Stimulated activated naive CD8-positive, alpha-beta T cell treated with anti-CD3 and anti-CD28 coated beads, Interleukin-15, Interleukin-2, amounts not matched to agents 100 ng/mL and 50 ng/mL, for 24 hours (primary cell): ENCODE data around the gene HOXD10.

Source experiments
- H3K27ac Mint-ChIP-seq: one replicate; pipeline ENCODE4 v1.8.0; 2021; ENCODE audit warnings: mild to moderate bottlenecking, mixed read lengths
- H3K27me3 Mint-ChIP-seq: one replicate; pipeline ENCODE4 v1.8.0; 2021; ENCODE audit warnings: mixed read lengths
- H3K36me3 Mint-ChIP-seq: one replicate; pipeline ENCODE4 v1.8.0; 2021; ENCODE audit warnings: low read depth, mixed read lengths
- H3K4me1 Mint-ChIP-seq: one replicate; pipeline ENCODE4 v1.8.0; 2021; ENCODE audit warnings: low read depth, mixed read lengths
- H3K4me3 Mint-ChIP-seq: one replicate; pipeline ENCODE4 v1.8.0; 2021; ENCODE audit warnings: mild to moderate bottlenecking, mixed read lengths
- H3K9me3 Mint-ChIP-seq: one replicate; pipeline ENCODE4 v1.8.0; 2021; ENCODE audit warnings: mixed read lengths

Gene HOXD10

DNA sequence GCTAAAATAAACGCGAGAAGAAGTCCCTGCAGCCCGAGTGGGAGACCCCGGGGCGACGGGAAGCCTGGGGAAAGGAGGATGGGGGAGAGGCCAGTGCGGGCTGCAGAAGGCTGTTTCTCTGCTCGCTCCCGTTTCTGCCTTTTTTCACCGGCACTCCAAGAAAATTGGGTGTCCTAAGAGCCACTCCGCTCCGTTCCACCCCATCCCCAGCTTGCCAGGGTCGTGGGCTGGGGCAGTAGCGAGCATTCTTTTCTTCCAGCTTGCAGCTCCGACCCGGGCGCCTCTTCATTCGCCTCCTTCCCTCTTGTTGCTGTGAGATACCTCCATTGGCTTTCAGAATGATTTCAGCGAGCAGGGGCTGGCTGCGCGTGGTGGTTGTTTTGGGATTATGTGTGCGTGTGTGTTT, 41.6 kb downstream of the HOXD10 start:
- Mint-ChIP-seq H3K4me1 (peaks cover 11% of the 10 kb centered on the region), H3K4me3 (peak overlapping the region; percentile 23), H3K27ac (no peak overlapping the region), H3K36me3 (no peaks in the 10 kb centered on the region), H3K9me3 (no peaks in the 10 kb centered on the region), H3K27me3 (peaks cover 85% of the 10 kb centered on the region)

GRCh38 chr2:176158855-176159662, 42.5 kb downstream of the HOXD10 start:
- Mint-ChIP-seq H3K9me3 (peaks cover 5% of the 10 kb centered on the region), H3K36me3 (peaks cover 4% of the 10 kb centered on the region), H3K27ac (peak overlapping the region; percentile 36), H3K27me3 (peaks cover 88% of the 10 kb centered on the region), H3K4me1 (peaks cover 15% of the 10 kb centered on the region), H3K4me3 (no peak overlapping the region)

DNA sequence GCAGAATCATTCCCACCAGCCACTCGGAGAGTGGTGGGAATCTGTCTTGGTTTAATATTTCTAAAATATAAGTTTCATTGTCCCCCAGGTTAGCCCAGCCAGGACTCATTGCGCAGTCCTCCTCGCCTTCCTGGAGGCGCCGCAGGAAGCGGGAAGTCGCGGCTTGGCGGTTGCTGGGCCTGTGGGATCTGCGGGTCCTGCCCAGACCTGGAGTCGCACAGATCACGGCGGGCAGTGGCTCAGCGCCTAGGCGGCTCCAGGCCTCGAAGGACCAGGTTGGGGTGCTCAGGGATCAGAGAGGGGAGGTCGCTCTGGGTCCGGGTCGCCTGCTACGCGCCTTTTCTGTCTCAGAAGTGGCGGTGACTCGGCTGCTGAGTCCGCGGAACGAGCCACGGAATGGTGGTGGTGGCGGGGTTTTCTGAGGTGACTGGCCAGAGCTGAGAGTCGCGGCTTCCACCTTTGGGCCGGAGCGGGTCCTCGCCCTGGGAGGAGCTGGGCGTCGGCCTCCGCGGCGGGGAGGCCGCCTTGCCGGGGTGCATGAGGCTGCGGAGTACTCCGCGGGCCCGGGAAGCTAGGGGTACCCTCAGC, 43.2 kb downstream of the HOXD10 start:
- peaks cover 88% of the 10 kb centered on the region for H3K27me3 Mint-ChIP-seq
- H3K4me3 Mint-ChIP-seq = no peak overlapping the region
- H3K36me3 Mint-ChIP-seq = peaks cover 8% of the 10 kb centered on the region
- H3K4me1 Mint-ChIP-seq = peaks cover 18% of the 10 kb centered on the region
- peaks cover 8% of the 10 kb centered on the region for H3K9me3 Mint-ChIP-seq
- H3K27ac Mint-ChIP-seq = no peak overlapping the region

GRCh38 chr2:176160251-176160985, 43.8 kb downstream of the HOXD10 start:
- H3K27me3 Mint-ChIP-seq = peaks cover 88% of the 10 kb centered on the region
- peaks cover 18% of the 10 kb centered on the region for H3K4me1 Mint-ChIP-seq
- H3K27ac Mint-ChIP-seq = no peak overlapping the region
- H3K4me3 Mint-ChIP-seq = no peak overlapping the region
- peaks cover 8% of the 10 kb centered on the region for H3K9me3 Mint-ChIP-seq
- H3K36me3 Mint-ChIP-seq = peaks cover 8% of the 10 kb centered on the region

GRCh38 chr2:176160986-176161824, 44.6 kb downstream of the HOXD10 start:
- Mint-ChIP-seq H3K27ac (no peak overlapping the region), H3K36me3 (peaks cover 8% of the 10 kb centered on the region), H3K4me1 (peaks cover 18% of the 10 kb centered on the region), H3K4me3 (no peak overlapping the region), H3K9me3 (peaks cover 8% of the 10 kb centered on the region), H3K27me3 (peaks cover 88% of the 10 kb centered on the region)

DNA sequence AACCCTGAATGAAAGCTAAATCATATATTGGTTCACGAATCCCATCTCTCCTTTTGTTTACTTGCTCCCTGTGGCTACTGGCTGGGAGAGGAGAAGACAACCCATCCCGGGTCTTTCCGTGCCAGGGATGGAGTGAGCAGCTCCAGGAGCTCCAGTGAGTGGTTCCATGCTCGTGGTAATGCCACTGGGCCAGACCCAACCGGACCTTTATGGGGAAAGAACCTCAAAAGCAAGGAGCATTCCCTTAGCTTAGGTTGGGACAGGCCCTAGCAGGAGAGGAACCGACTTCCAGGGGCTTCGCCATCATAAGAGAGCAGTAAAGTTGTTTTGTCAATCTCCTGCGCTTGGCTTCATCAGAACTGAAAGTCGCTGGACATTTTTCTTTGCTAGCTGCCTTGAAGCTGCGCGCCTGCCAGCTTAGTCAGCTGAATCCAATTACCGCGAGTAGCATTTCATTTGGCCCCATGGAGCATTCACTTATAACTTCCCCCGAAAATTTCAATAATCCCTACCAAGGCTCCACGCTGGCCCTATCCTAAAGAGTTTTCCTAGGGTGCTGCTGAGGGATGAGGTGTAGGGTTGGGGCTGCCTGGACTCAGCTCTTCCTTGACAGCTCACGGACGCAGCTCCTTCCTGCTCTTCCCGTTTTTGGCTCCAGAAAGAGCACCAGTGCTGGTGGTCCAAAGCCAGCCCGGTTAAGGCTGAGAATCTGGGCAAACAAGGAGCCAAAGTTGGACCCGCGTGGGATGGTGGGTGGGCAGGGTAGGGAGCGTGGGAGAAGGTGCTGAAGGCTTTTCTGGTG, 45.4 kb downstream of the HOXD10 start:
- H3K9me3 Mint-ChIP-seq = peaks cover 8% of the 10 kb centered on the region
- H3K27me3 Mint-ChIP-seq = peaks cover 88% of the 10 kb centered on the region
- peaks cover 18% of the 10 kb centered on the region for H3K4me1 Mint-ChIP-seq
- H3K27ac Mint-ChIP-seq = no peak overlapping the region
- no peak overlapping the region for H3K4me3 Mint-ChIP-seq
- H3K36me3 Mint-ChIP-seq = peaks cover 8% of the 10 kb centered on the region

DNA sequence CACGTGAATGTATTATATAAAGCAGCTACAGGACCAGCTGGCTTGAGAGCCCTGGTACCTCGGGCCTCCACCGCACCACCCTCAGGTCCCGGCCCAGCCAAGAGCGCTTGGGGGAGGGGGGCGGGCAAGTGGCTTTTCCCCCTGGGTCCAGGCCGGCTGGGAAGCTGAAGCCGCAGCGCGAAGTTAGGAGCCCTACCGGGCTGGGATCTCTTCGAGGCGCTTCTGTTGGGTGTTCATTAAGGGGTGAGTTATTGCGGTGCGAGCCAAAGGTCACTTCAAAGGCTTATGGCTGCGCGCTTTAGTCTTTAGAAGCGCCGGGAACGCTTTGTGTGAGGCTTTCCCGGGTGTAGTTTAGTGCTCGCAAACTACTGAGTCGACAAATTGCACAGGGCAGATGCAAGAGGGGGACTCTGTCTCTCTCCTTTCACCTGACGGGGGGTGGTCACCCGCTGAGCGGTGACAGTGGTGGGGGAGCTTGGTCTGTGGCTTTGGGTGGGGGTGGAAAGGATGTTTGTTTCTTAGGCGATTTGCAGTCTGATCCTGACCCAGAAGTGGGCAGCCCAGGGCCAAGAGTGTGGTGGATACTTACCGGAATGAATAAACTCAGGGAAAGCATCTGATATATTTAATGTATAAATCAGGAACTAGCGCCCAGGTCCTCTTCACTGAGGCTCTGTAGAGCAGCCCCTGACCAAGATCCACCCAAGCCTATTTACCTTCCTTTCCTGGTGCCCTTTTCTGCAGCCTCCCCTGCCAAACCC, 46.5 kb downstream of the HOXD10 start:
- Mint-ChIP-seq H3K4me1 (peaks cover 11% of the 10 kb centered on the region), H3K27me3 (peaks cover 89% of the 10 kb centered on the region), H3K27ac (no peak overlapping the region), H3K4me3 (no peak overlapping the region), H3K9me3 (peaks cover 8% of the 10 kb centered on the region), H3K36me3 (peaks cover 8% of the 10 kb centered on the region)

DNA sequence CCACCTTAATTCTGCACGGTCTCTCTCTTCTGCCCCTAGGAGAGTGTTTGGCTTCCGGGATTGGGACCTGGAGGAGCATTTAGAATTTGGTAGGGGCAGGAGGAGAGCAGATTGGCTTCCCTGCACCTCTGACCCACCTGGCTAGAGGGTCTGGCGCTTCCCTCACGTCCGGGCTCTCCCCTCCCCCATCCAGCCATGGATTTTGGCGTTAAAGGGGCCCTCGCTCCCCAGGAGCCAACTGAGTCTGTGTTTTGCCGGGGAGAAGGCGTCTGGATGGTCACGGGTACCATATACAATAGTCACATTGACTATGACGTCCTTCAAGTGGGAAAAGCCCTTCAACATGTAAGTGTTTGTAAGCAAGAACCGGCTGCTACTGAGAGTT, 47.1 kb downstream of the HOXD10 start:
- H3K27ac Mint-ChIP-seq = no peak overlapping the region
- peaks cover 8% of the 10 kb centered on the region for H3K36me3 Mint-ChIP-seq
- peaks cover 84% of the 10 kb centered on the region for H3K27me3 Mint-ChIP-seq
- peaks cover 8% of the 10 kb centered on the region for H3K9me3 Mint-ChIP-seq
- H3K4me3 Mint-ChIP-seq = no peak overlapping the region
- H3K4me1 Mint-ChIP-seq = peaks cover 6% of the 10 kb centered on the region

DNA sequence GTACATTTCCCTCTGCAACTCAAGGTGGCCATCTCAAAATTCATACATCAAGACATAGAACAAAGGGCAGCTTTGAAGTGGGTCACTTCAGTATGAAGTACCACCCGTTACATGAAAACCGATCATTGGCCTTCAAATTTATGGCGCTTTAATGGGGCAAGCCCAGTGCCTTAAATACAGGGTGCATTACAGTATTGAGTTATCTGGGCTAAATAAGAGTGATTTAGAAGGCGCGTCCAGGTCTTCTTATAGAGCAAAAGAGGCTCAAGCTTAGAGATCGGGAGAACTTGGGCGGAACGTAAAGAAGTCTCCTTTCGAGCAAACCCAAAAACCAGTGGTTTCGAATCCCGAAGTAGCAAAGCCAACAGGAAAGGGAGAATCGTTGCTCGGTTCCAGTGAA, 47.6 kb downstream of the HOXD10 start:
- Mint-ChIP-seq H3K27ac (no peak overlapping the region), H3K27me3 (peaks cover 80% of the 10 kb centered on the region), H3K4me1 (peaks cover 6% of the 10 kb centered on the region), H3K36me3 (peaks cover 8% of the 10 kb centered on the region), H3K9me3 (peaks cover 8% of the 10 kb centered on the region), H3K4me3 (no peak overlapping the region)

DNA sequence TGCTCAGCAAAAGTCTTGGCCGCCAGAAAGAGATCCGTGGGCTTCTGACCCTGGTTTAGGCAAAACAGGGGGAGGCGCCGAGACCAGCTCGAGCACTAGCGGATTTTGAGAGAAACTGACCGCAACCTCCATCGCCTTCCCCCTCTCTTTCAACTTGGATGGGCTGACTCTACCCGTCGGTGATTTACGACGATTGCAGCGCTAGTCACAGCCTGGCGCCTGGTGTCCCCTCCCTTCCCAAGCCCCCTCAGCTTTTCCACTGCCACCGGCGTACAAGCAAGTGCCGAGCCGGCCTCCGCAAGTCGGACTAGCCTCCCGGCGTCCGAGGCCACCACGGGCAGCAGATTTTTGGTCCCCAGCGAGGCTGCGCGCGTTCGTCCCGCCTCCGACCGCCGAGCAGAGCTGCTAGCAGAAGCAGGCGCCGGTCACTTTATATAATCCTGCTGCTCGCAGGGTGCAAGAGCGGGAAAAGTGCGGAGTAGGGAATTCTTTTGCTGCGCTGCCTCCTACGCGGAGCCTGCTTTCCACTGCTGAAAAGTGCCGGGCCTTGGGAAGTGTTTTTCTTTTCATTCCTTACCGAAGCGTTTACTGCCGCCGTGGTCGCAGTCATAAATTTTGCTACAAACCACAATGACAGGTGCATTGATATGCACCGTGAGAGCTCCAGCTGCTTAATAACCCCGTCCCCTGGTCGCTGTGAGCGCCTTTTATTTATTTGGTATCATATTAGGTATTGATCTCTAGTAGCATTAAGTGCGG, 48.2 kb downstream of the HOXD10 start:
- no peak overlapping the region for H3K4me3 Mint-ChIP-seq
- peaks cover 80% of the 10 kb centered on the region for H3K27me3 Mint-ChIP-seq
- H3K27ac Mint-ChIP-seq = no peak overlapping the region
- H3K4me1 Mint-ChIP-seq = peaks cover 6% of the 10 kb centered on the region
- peaks cover 8% of the 10 kb centered on the region for H3K36me3 Mint-ChIP-seq
- H3K9me3 Mint-ChIP-seq = peaks cover 8% of the 10 kb centered on the region

GRCh38 chr2:176165370-176166050, 48.9 kb downstream of the HOXD10 start:
- peaks cover 6% of the 10 kb centered on the region for H3K4me1 Mint-ChIP-seq
- H3K27me3 Mint-ChIP-seq = peaks cover 84% of the 10 kb centered on the region
- H3K9me3 Mint-ChIP-seq = peaks cover 8% of the 10 kb centered on the region
- H3K27ac Mint-ChIP-seq = no peak overlapping the region
- no peak overlapping the region for H3K4me3 Mint-ChIP-seq
- H3K36me3 Mint-ChIP-seq = peaks cover 8% of the 10 kb centered on the region

- H3K27ac Mint-ChIP-seq = no peak overlapping the region
- peaks cover 84% of the 10 kb centered on the region for H3K27me3 Mint-ChIP-seq
- H3K36me3 Mint-ChIP-seq = peaks cover 8% of the 10 kb centered on the region
- H3K9me3 Mint-ChIP-seq = peaks cover 8% of the 10 kb centered on the region
- H3K4me1 Mint-ChIP-seq = peaks cover 6% of the 10 kb centered on the region
- no peak overlapping the region for H3K4me3 Mint-ChIP-seq
Measured at GRCh38 chr2:176166272-176166671, 49.7 kb downstream of the HOXD10 start.
